Measurements from ENCODE around the gene ZFYVE28.
"Not testable (repeated sequence)": the region's sequence is repeated elsewhere in the genome, so short reads cannot be mapped to it uniquely, and the experiment has no call there.

Gene ZFYVE28

GRCh38 chr4:2417765-2418649 lies at the start of gene ZFYVE28:
Gene ZFYVE28, minus strand, starts transcription at chr4:2418645. Its CDS starts 322 bp downstream, at chr4:2418323.
- no peak for DNase-seq

GRCh38 chr4:2465544-2465943 lies 47.1 kb upstream of the ZFYVE28 start:
- not testable (repeated sequence) for DNase-seq

GRCh38 chr4:2465032-2465431 lies 46.6 kb upstream of the ZFYVE28 start:
- DNase-seq, result no peak

DNA sequence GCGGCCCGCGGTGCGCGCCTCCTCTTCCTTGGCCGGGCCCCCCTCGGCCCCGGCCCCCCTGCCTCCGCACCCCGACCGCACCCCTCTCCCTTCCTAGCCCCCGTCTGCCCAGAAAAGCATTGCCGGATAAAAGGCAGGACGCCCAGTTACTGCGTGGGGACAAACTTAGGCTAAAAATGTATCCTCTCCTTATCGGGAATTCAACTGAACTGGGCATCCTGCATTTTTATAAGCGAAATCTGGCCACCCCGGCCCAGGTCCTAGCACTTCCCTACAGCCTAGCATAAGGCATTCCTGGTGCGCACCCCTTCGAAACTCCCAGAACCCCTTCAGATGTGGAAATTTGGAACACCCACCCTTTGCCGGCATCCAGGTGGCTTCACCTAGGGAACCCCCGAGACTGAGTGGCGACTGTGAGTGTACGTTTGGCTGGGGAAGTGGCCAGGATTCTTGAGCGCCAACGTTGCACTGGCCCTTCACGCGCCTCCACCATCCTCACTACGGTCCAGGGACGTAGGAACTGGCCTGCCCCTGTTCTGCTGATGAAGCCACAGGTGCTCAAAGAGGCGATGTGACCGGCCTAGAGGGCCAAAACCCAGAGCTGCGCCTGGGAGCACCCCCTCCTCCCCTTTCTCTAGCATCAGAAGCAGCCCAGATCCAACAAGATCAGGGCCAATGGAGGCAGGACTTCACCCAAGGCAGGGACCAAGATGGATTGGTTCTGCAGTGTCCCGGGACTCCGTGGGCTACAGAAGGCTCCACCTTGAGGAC lies 44.7 kb upstream of the ZFYVE28 start:
- no peak for DNase-seq

DNA sequence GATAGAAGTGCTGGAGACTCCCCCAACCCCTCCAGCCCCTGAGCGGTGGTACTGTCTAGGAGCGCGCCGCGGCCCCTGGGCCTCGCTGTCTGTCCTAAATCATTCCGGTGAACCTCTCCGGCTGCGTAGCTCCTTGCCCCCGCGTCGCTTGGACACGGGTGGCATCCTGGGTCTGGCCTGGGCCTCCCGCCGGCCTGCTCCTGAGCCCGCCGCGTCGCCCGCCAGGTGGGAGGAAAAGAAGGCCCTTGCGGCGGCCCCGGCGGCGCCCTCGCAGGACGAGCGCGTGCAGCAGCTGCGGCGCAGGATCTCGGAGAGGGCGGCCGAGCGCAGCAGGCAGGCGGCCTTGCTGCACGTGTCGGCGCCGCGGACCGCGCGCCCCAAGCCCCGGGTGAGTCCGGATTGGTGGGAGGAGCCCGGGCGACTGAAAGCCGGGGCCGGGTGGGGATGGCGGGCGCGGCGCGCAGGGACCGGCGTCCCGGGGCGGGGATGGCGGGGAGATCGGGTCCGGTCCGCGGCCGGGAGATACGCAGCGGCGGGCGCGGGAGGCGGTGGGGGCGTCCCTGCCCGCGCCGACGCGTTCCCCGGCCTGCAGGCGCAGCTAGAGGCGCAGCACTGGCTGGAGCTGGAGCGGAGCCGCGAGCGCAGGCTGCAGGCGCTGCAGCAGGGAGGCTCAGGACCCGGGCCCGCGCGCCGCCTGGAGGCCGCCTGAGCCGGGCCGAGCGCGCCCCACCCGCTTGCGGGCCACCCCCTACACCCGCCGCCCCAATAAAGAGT lies 44.0 kb upstream of the ZFYVE28 start:
- peak; percentile 67 to 69 for DNase-seq

GRCh38 chr4:2461246-2461960 lies 43.0 kb upstream of the ZFYVE28 start:
- no peak for DNase-seq

- no peak for DNase-seq
Measured at GRCh38 chr4:2459589-2460349, 41.3 kb upstream of the ZFYVE28 start.

GRCh38 chr4:2458546-2459491 lies 40.4 kb upstream of the ZFYVE28 start:
- no peak for DNase-seq

DNA sequence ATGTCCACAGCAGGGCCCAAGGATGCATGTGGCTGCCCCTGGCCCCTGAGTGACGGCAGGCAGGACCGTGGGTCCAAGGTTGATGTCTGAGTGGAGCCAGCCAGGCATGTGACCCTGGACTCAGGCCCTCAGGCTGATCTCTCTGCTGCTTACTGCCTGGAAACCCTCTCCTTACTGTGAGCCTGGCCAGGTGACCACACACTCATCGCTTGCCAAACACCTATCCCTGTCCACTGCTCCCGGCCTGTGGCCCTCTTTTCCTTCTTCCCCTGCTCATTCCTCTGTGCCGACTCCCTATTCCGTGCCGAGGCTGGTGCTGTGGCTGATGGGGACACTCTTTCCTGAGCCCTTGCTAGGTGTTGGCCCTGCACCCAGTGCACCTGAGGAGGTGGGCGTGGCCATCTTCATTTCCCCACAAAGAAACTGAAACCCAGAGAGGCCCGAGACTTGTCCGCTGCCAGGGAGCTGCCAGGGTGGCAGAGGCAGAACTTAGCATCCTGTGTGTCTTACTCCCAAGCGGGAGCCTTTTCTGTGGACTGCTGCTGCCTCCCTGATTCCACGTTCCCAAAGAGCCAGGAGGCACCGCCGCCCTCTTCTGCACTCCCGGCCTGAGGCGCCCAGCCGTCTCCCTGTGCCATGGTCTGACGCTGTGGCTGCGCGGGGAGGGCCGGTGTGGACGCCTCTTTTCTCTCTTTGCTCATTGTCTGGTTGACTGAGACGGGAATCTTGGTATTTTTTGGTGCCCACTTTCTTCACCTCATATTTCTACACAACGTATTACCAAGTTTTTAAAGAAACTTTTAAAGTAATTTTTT lies 39.2 kb upstream of the ZFYVE28 start:
- no peak for DNase-seq

GRCh38 chr4:2451821-2452785 lies 33.7 kb upstream of the ZFYVE28 start:
- no peak for DNase-seq

DNA sequence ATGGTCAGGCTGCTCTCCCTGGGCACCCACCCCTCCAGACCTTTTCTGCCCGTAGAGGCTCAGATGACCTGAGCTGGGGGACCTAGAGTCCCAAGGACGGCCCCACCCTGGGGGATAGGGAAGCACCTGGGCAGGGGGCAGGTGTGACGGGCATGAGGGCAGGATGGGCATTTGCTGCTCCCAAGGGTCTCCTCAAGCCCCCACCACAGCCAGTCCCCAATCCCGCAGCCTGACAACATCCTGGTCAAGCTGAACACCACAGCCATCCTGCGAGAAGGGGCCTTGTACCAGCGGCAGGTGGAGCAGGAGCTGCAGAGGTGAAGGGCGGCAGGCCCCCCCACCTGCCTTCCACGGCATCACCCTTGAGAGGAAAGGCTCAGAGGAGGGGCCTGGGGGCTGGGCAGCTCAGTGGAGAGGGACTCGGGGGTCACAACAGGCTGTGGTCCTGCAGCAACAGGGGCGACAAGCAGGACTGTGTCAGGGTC lies 32.6 kb upstream of the ZFYVE28 start:
- no peak for DNase-seq

DNA sequence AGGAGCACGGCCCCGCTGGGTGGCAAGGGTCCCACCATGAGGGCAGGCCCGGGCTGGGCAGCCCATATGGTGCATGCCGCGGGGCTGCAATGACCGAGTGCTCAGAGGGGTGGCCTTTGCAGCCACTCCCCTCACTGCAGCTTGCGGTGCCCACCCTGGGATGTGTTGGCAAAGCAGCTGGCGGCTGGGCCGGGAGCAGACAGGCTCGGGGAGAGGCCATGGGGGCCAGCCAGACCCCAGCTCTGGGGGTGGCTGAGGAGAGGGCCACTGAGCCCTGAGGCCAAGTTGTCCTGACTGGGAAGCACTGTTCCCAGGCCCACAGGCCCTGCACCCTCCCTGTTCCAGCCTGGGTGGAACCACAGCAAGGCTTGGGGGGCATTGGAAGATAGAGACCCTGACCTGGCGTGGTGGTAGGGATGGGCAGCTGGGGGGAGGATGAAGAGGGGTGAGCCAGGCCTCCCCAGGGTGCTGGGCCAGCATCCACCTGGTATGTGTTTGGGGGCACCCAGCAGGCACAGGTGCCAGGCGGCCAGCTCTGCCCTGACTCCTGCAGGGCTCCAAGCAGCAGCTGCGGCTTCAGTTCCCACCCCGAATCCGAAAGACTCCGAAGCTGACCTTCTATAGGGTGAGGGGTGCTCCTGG lies 32.1 kb upstream of the ZFYVE28 start:
- no peak for DNase-seq

DNA sequence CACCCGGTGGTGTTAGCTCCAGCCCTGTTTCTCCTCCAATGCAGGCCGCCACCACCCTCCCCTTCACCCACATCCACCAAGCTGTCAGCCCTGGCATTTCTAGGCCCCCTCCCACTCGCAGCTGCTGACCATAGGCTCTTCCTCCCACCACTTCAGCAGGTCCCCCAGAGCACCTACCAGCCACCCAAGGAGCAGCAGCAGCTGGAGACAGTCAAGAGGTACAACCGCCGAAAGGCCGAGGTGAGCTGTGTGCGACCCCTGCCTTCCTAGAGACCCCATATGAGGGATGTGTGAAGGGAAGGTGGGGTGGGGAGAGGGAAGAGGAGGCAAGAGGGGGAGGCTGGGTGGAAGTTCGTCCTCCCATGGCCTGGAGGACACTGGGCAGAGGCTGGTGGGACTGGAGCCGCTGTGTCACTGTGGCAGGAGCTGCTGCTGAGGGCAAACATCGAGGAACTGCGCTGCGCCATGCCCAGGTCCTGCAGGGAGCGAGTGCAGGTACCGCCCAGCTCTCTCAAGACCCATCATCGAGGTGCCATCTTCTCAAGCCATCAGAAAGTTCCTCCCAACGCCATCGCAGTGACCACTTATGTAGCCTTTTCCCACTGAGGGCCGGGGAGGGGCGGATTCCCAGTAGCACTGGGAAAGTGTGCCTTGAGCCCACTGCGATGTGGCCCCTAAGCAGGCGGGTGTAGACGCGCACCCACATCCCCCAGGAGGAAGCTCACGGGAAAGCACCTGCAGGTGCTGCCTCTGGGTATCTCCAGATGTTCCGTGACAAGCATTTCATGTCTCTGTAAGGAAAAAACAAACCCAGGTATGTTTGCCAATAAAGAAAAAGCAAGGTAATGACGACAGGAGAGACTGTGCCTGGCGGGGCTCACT lies 31.3 kb upstream of the ZFYVE28 start:
- no peak for DNase-seq

DNA sequence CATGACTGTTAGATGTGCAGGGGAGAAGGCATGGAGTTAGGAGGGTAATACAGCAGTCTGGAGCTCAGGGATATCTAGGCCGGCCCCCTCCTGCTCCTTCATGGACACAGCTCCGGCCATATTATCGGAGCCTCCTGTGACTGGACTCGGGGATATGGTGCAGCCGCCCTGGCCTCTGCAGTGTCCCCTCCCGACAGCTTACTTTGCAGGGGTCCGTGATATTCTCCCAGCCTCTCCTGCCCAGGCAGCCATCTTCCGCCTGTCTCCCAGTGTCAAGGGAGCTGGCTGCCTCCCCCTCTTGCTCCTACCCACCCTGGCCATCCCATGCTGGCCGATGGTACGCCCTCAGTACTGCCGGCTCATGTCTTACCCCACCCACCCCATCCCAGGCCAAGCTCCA lies 30.6 kb upstream of the ZFYVE28 start:
- DNase-seq, result no peak

GRCh38 chr4:2448589-2448988 lies 30.1 kb upstream of the ZFYVE28 start:
- DNase-seq, result no peak

All from CD4-positive, alpha-beta T cell treated with Interleukin-4 for 1 hour (primary cell).